H9 (cell line): ENCODE data around the gene DENND5B. TPM values are rescaled to one million over a fixed set of nuclear protein-coding genes. Genes with fewer than 3 reads are reported as not detected.

Source experiments
- DNase-seq: peaks from one replicate; pipeline ENCODE4 v3.0.0-alpha.2; 2017
- H2AFZ ChIP-seq: one replicate; pipeline ENCODE4 v1.6.1; 2013; ENCODE audit warnings: mild to moderate bottlenecking, low read length, control low read depth, moderate library complexity
- H2AK5ac ChIP-seq: 2 replicates; pipeline ENCODE4 v1.6.1; 2013; ENCODE audit warnings: low read length, control low read depth, mixed read lengths; ENCODE audit not compliant: insufficient read length
- H2BK120ac ChIP-seq: one replicate; pipeline ENCODE4 v1.6.1; 2013; ENCODE audit warnings: low read depth, mild to moderate bottlenecking, low read length, control low read depth, inconsistent platforms; ENCODE audit not compliant: poor library complexity, severe bottlenecking
- H2BK12ac ChIP-seq: 2 replicates; pipeline ENCODE4 v1.6.1; 2013; ENCODE audit warnings: low read length, control low read depth, mixed read lengths, low read depth; ENCODE audit not compliant: insufficient read length
- H2BK15ac ChIP-seq: 2 replicates; pipeline ENCODE4 v1.6.1; 2013; ENCODE audit warnings: low read depth, low read length, control low read depth
- H2BK20ac ChIP-seq: one replicate; pipeline ENCODE4 v1.6.1; 2013; ENCODE audit warnings: low read depth, mild to moderate bottlenecking, low read length, control low read depth, inconsistent platforms; ENCODE audit not compliant: poor library complexity, severe bottlenecking
- H2BK5ac ChIP-seq: 2 replicates; pipeline ENCODE4 v1.6.1; 2013; ENCODE audit warnings: low read length, control low read depth, mixed read lengths; ENCODE audit not compliant: insufficient read length
- H3K14ac ChIP-seq: 2 replicates; pipeline ENCODE4 v1.6.1; 2013; ENCODE audit warnings: low read length, control low read depth; ENCODE audit not compliant: insufficient read depth
- H3K18ac ChIP-seq: 2 replicates; pipeline ENCODE4 v1.6.1; 2013; ENCODE audit warnings: low read depth, mild to moderate bottlenecking, mixed read lengths, low read length, control low read depth; ENCODE audit not compliant: insufficient read length
- H3K23ac ChIP-seq: 2 replicates; pipeline ENCODE4 v1.6.1; 2013; ENCODE audit warnings: low read length, control low read depth, mixed read lengths, low read depth; ENCODE audit not compliant: insufficient read length
- H3K23me2 ChIP-seq: 2 replicates; pipeline ENCODE4 v1.6.1; 2013; ENCODE audit warnings: low read depth, mild to moderate bottlenecking, mixed read lengths, low read length, control low read depth; ENCODE audit not compliant: insufficient read length, poor library complexity, severe bottlenecking
- H3K27ac ChIP-seq: 2 replicates; pipeline ENCODE4 v1.5.1; 2013; ENCODE audit warnings: low read length, control low read depth, mixed read lengths, low read depth; ENCODE audit not compliant: insufficient read length
- H3K27me3 ChIP-seq: 2 replicates; pipeline ENCODE4 v1.6.1; 2013; ENCODE audit warnings: low read length, control low read depth, inconsistent platforms; ENCODE audit not compliant: insufficient read depth
- H3K4ac ChIP-seq: 2 replicates; pipeline ENCODE4 v1.6.1; 2013; ENCODE audit warnings: low read depth, mild to moderate bottlenecking, control low read depth, inconsistent platforms, low read length, moderate library complexity
- H3K4me1 ChIP-seq: 2 replicates; pipeline ENCODE4 v1.6.1; 2013; ENCODE audit warnings: low read length, control low read depth, inconsistent platforms; ENCODE audit not compliant: insufficient read depth
- H3K4me2 ChIP-seq: 2 replicates; pipeline ENCODE4 v1.6.1; 2013; ENCODE audit warnings: low read length, control low read depth, mixed read lengths; ENCODE audit not compliant: insufficient read length, insufficient read depth
- H3K56ac ChIP-seq: 2 replicates; pipeline ENCODE4 v1.6.1; 2013; ENCODE audit warnings: low read depth, mild to moderate bottlenecking, mixed read lengths, low read length, control low read depth; ENCODE audit not compliant: insufficient read length
- H3K79me1 ChIP-seq: 2 replicates; pipeline ENCODE4 v1.6.1; 2013; ENCODE audit warnings: low read depth, mild to moderate bottlenecking, moderate library complexity, low read length, control low read depth, inconsistent platforms; ENCODE audit not compliant: insufficient read depth, poor library complexity, severe bottlenecking
- H3K79me2 ChIP-seq: 2 replicates; pipeline ENCODE4 v1.6.1; 2013; ENCODE audit warnings: low read length, control low read depth, inconsistent platforms; ENCODE audit not compliant: insufficient read depth
- H3K9ac ChIP-seq: 2 replicates; pipeline ENCODE4 v1.6.1; 2013; ENCODE audit warnings: low read length, control low read depth, mixed read lengths; ENCODE audit not compliant: insufficient read length; ENCODE audit errors: extremely low read depth
- H3K9me3 ChIP-seq: one replicate; pipeline ENCODE4 v1.6.1; 2013; ENCODE audit warnings: low read depth, low read length, inconsistent platforms; ENCODE audit not compliant: control insufficient read depth
- H3T11ph ChIP-seq: one replicate; pipeline ENCODE4 v1.6.1; 2013; ENCODE audit warnings: mild to moderate bottlenecking, low read length, control low read depth, inconsistent platforms
- H4K20me1 ChIP-seq: one replicate; pipeline ENCODE4 v1.6.1; 2013; ENCODE audit not compliant: control insufficient read depth, insufficient read length, insufficient read depth
- H4K5ac ChIP-seq: 2 replicates; pipeline ENCODE4 v1.6.1; 2013; ENCODE audit warnings: low read depth, mild to moderate bottlenecking, mixed read lengths, low read length, control low read depth; ENCODE audit not compliant: insufficient read length
- H4K8ac ChIP-seq: replicated peaks from 2 replicates; pipeline ENCODE4 v1.6.1; 2013; ENCODE audit warnings: low read length, control low read depth, mixed read lengths, low read depth; ENCODE audit not compliant: insufficient read length
- H4K91ac ChIP-seq: 2 replicates; pipeline ENCODE4 v1.6.1; 2013; ENCODE audit warnings: low read depth, mild to moderate bottlenecking, moderate library complexity, mixed read lengths, low read length, control low read depth; ENCODE audit not compliant: insufficient read length
- H3K27ac Mint-ChIP-seq, 3 experiments: 2 replicates in 2 of 3; 3 replicates in 1 of 3; pipeline ENCODE4 v1.8.0; 2020 to 2021; ENCODE audit warnings: mixed read lengths in 3 of 3, mild to moderate bottlenecking in 1 of 3, moderate library complexity in 1 of 3
- H3K27me3 Mint-ChIP-seq: 2 replicates; pipeline ENCODE4 v1.8.0; 2021; ENCODE audit warnings: low read depth, mild to moderate bottlenecking, moderate library complexity, mixed read lengths
- H3K36me3 Mint-ChIP-seq, 3 experiments: 2 replicates in 2 of 3; 3 replicates in 1 of 3; pipeline ENCODE4 v1.8.0; 2020 to 2021; ENCODE audit warnings: low read depth in 3 of 3, mixed read lengths in 3 of 3; ENCODE audit not compliant: insufficient read depth in 1 of 3
- H3K4me1 Mint-ChIP-seq, 2 experiments: 2 replicates each; pipeline ENCODE4 v1.8.0; 2020; ENCODE audit warnings: mixed read lengths in 2 of 2
- H3K4me3 Mint-ChIP-seq, 2 experiments: 2 replicates in 1 of 2; 3 replicates in 1 of 2; pipeline ENCODE4 v1.8.0; 2020 to 2021; ENCODE audit warnings: mild to moderate bottlenecking in 2 of 2, mixed read lengths in 2 of 2, moderate library complexity in 1 of 2
- H3K9me3 Mint-ChIP-seq, 2 experiments: 2 replicates in 1 of 2; 3 replicates in 1 of 2; pipeline ENCODE4 v1.8.0; 2020; ENCODE audit warnings: mild to moderate bottlenecking in 2 of 2, mixed read lengths in 2 of 2, moderate library complexity in 1 of 2
- CTCF ChIP-seq: fragments of 200-600 bp; sonication (generic); conservative IDR thresholded peaks from 3 replicates; pipeline ENCODE4 v1.8.0; 2021; ENCODE audit warnings: antibody characterized with exemption, mild to moderate bottlenecking
- WGBS: extraction: QIAGEN DNeasy Blood & Tissue Kit; methylation state at CpG from one replicate; pipeline ENCODE4 v1.1.7; 2013; ENCODE audit warnings: missing lambda C conversion rate, low lambda C conversion rate, mixed read lengths; ENCODE audit not compliant: insufficient read length; ENCODE audit errors: extremely low coverage; 5-methylcytosine and 5-hydroxymethylcytosine counted together
- total RNA-seq: library from RNA; stranded (reverse); gene quantifications from 2 replicates; pipeline ENCODE4 v1.2.1, GENCODE V29; 2021

Gene DENND5B
- total RNA-seq, 1 experiment from 2014 or later, result 13.4 TPM

- H3K56ac ChIP-seq, result no peak overlapping the region
- no peak overlapping the region for H2AK5ac ChIP-seq
- peaks cover 3% of the 10 kb centered on the region for H3K23me2 ChIP-seq
- H3K9ac ChIP-seq, result no peak overlapping the region
- H4K91ac ChIP-seq, result no peak overlapping the region
- no peaks in the 10 kb centered on the region for H3K9me3 ChIP-seq
- H4K5ac ChIP-seq, result no peak overlapping the region
- WGBS, result no CpG with 5 or more reads among the region's 4 CpGs
- Mint-ChIP-seq H3K36me3 (peaks cover 0 to 4% (median 4%) of the 10 kb centered on the region in 3 experiments; a peak in 3 of 7 replicates), H3K27me3 (no peaks in the 10 kb centered on the region), H3K27ac (peak overlapping the region; percentile 64 to 91 (median 71); a peak in 5 of 7 replicates), H3K4me3 (no peak overlapping the region), H3K9me3 (no peaks in the 10 kb centered on the region), H3K4me1 (peaks cover 62 to 69% of the 10 kb centered on the region in 2 experiments)
- H3K4me1 ChIP-seq, result peaks cover 11% of the 10 kb centered on the region; the same call in 1 of the 2 replicates
- DNase-seq, result no peak
- no peak overlapping the region for H2BK15ac ChIP-seq
- no peaks in the 10 kb centered on the region for H3K79me2 ChIP-seq
- H3K23ac ChIP-seq, result no peak overlapping the region
- H3K4ac ChIP-seq, result no peak overlapping the region
- no peak overlapping the region for H2BK20ac ChIP-seq
- no peaks in the 10 kb centered on the region for H3K27me3 ChIP-seq
- no peak overlapping the region for H4K8ac ChIP-seq
- no peak for TF ChIP-seq CTCF
- no peak overlapping the region for H2AFZ ChIP-seq
- H3K4me2 ChIP-seq, result no peak overlapping the region
- H3K27ac ChIP-seq, result peak overlapping the region; percentile 9
- H2BK120ac ChIP-seq, result no peak overlapping the region
- H2BK5ac ChIP-seq, result no peak overlapping the region
- H3T11ph ChIP-seq, result no peak overlapping the region
- no peak overlapping the region for H3K14ac ChIP-seq
- peak overlapping the region; percentile 76 for H2BK12ac ChIP-seq
- no peaks in the 10 kb centered on the region for H4K20me1 ChIP-seq
- H3K79me1 ChIP-seq, result no peaks in the 10 kb centered on the region
- no peak overlapping the region for H3K18ac ChIP-seq
These were observed 202.2 kb downstream of the DENND5B start for GRCh38 chr12:31388713-31389112.
